Measurements from ENCODE around the gene ANTXRL. TPM values are rescaled to one million over a fixed set of nuclear protein-coding genes. Genes with fewer than 3 reads are reported as not detected.

The ANTXRL gene
- total and polyA plus RNA-seq, 2 of the 8 experiments (the other 6 are each of a cell fraction or from before 2014, with no cell fraction given), result not detected

DNA sequence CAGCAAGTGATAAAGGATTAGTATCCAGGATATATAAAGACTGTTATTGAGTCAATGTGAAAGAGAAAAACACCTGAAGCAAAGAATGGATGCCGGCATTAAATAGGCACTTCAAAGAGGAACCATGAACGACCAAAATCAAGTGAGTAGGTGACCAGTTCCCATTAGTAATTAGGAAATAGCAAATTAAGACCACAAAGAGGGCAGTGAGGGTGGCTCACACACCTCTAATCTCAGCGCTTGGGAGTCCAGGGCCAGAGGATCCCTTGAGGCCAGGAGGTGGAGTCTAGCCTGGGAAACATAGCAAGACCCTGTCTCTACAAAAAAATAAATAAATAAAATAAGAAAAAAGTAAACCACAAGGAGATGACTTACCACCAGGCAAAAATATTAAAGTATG is 1.5 kb upstream of the ANTXRL start (continued):
- TF ChIP-seq, protein P1, sequence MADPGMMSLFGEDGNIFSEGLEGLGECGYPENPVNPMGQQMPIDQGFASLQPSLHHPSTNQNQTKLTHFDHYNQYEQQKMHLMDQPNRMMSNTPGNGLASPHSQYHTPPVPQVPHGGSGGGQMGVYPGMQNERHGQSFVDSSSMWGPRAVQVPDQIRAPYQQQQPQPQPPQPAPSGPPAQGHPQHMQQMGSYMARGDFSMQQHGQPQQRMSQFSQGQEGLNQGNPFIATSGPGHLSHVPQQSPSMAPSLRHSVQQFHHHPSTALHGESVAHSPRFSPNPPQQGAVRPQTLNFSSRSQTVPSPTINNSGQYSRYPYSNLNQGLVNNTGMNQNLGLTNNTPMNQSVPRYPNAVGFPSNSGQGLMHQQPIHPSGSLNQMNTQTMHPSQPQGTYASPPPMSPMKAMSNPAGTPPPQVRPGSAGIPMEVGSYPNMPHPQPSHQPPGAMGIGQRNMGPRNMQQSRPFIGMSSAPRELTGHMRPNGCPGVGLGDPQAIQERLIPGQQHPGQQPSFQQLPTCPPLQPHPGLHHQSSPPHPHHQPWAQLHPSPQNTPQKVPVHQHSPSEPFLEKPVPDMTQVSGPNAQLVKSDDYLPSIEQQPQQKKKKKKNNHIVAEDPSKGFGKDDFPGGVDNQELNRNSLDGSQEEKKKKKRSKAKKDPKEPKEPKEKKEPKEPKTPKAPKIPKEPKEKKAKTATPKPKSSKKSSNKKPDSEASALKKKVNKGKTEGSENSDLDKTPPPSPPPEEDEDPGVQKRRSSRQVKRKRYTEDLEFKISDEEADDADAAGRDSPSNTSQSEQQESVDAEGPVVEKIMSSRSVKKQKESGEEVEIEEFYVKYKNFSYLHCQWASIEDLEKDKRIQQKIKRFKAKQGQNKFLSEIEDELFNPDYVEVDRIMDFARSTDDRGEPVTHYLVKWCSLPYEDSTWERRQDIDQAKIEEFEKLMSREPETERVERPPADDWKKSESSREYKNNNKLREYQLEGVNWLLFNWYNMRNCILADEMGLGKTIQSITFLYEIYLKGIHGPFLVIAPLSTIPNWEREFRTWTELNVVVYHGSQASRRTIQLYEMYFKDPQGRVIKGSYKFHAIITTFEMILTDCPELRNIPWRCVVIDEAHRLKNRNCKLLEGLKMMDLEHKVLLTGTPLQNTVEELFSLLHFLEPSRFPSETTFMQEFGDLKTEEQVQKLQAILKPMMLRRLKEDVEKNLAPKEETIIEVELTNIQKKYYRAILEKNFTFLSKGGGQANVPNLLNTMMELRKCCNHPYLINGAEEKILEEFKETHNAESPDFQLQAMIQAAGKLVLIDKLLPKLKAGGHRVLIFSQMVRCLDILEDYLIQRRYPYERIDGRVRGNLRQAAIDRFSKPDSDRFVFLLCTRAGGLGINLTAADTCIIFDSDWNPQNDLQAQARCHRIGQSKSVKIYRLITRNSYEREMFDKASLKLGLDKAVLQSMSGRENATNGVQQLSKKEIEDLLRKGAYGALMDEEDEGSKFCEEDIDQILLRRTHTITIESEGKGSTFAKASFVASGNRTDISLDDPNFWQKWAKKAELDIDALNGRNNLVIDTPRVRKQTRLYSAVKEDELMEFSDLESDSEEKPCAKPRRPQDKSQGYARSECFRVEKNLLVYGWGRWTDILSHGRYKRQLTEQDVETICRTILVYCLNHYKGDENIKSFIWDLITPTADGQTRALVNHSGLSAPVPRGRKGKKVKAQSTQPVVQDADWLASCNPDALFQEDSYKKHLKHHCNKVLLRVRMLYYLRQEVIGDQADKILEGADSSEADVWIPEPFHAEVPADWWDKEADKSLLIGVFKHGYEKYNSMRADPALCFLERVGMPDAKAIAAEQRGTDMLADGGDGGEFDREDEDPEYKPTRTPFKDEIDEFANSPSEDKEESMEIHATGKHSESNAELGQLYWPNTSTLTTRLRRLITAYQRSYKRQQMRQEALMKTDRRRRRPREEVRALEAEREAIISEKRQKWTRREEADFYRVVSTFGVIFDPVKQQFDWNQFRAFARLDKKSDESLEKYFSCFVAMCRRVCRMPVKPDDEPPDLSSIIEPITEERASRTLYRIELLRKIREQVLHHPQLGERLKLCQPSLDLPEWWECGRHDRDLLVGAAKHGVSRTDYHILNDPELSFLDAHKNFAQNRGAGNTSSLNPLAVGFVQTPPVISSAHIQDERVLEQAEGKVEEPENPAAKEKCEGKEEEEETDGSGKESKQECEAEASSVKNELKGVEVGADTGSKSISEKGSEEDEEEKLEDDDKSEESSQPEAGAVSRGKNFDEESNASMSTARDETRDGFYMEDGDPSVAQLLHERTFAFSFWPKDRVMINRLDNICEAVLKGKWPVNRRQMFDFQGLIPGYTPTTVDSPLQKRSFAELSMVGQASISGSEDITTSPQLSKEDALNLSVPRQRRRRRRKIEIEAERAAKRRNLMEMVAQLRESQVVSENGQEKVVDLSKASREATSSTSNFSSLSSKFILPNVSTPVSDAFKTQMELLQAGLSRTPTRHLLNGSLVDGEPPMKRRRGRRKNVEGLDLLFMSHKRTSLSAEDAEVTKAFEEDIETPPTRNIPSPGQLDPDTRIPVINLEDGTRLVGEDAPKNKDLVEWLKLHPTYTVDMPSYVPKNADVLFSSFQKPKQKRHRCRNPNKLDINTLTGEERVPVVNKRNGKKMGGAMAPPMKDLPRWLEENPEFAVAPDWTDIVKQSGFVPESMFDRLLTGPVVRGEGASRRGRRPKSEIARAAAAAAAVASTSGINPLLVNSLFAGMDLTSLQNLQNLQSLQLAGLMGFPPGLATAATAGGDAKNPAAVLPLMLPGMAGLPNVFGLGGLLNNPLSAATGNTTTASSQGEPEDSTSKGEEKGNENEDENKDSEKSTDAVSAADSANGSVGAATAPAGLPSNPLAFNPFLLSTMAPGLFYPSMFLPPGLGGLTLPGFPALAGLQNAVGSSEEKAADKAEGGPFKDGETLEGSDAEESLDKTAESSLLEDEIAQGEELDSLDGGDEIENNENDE (IDR thresholded peaks at IDR 0.05; ENCODE audit: insufficient replicate concordance, low read length), result no peak
- TF ChIP-seq RBBP5 (IDR thresholded peaks at IDR 0.05; ENCODE audit: borderline replicate concordance, low read depth, low read length), result no peak
- no peak for TF ChIP-seq SP2 (IDR thresholded peaks at IDR 0.05; ENCODE audit: low read length)
- TF ChIP-seq JUND (IDR thresholded peaks at IDR 0.05; ENCODE audit: low read length), result no peak
- TF ChIP-seq SRF (IDR thresholded peaks at IDR 0.05; ENCODE audit: low read depth, low read length), result no peak

Data from H1 (cell line).